MM.1S (cell line): ENCODE results near the gene ABCG4.

Source experiments
- DNase-seq: peaks from one replicate; pipeline ENCODE4 v3.0.0-alpha.2; 2015
- H2AFZ ChIP-seq: fragments of 300-600 bp; sonication (generic); 2 replicates; pipeline ENCODE4 v1.6.0; 2016; ENCODE audit warnings: antibody characterized with exemption, low read length
- H3F3A ChIP-seq: fragments of 300-600 bp; sonication (generic); 2 replicates; pipeline ENCODE4 v1.6.1; 2016; ENCODE audit warnings: mild to moderate bottlenecking, antibody characterized with exemption, low read length, moderate library complexity, mixed read lengths; ENCODE audit not compliant: insufficient read depth
- H3K27ac ChIP-seq: fragments of 300-600 bp; sonication (generic); 2 replicates; pipeline ENCODE4 v1.5.1; 2016; ENCODE audit warnings: mild to moderate bottlenecking, low read length
- H3K27me3 ChIP-seq: fragments of 300-600 bp; sonication (generic); replicated peaks from 2 replicates; pipeline ENCODE4 v1.6.0; 2016; ENCODE audit warnings: low read length; ENCODE audit not compliant: insufficient read depth
- H3K36me3 ChIP-seq: fragments of 300-600 bp; sonication (generic); replicated peaks from 2 replicates; pipeline ENCODE4 v1.6.1; 2016; ENCODE audit warnings: mild to moderate bottlenecking, low read length, mixed read lengths; ENCODE audit not compliant: insufficient read depth
- H3K4me1 ChIP-seq: fragments of 300-600 bp; sonication (generic); 2 replicates; pipeline ENCODE4 v1.6.1; 2016; ENCODE audit warnings: low read length, mixed read lengths
- H3K4me2 ChIP-seq: fragments of 300-600 bp; sonication (generic); 2 replicates; pipeline ENCODE4 v1.6.0; 2016; ENCODE audit warnings: low read depth, low read length
- H3K4me3 ChIP-seq: fragments of 300-600 bp; sonication (generic); 2 replicates; pipeline ENCODE4 v1.5.1; 2016; ENCODE audit warnings: low read length, mixed read lengths
- H3K79me2 ChIP-seq: fragments of 300-600 bp; sonication (generic); 2 replicates; pipeline ENCODE4 v1.6.1; 2016; ENCODE audit warnings: mixed run types, low read length, mixed read lengths
- H3K9ac ChIP-seq: fragments of 300-600 bp; sonication (generic); 2 replicates; pipeline ENCODE4 v1.6.1; 2016; ENCODE audit warnings: low read length, mixed read lengths
- H3K9me2 ChIP-seq: fragments of 300-600 bp; sonication (generic); replicated peaks from 2 replicates; pipeline ENCODE4 v1.6.1; 2016; ENCODE audit warnings: mild to moderate bottlenecking, low read length, mixed read lengths; ENCODE audit not compliant: insufficient read depth
- H3K9me3 ChIP-seq: fragments of 300-600 bp; sonication (generic); replicated peaks from 2 replicates; pipeline ENCODE4 v1.6.1; 2016; ENCODE audit warnings: mild to moderate bottlenecking, low read length, mixed read lengths; ENCODE audit not compliant: insufficient read depth
- H4K20me1 ChIP-seq: fragments of 300-600 bp; sonication (generic); 2 replicates; pipeline ENCODE4 v1.6.1; 2016; ENCODE audit warnings: mild to moderate bottlenecking, low read length, moderate library complexity, mixed read lengths; ENCODE audit not compliant: insufficient read depth
- EZH2 ChIP-seq: fragments of 300-600 bp; sonication (generic); optimal IDR thresholded peaks from 2 replicates; pipeline ENCODE3; 2017; ENCODE audit warnings: low read depth, mild to moderate bottlenecking, antibody characterized with exemption, low read length, mixed read lengths
- EZH2phosphoT487 ChIP-seq: fragments of 300-600 bp; sonication (generic); IDR thresholded peaks from 2 replicates; pipeline ENCODE4 v1.6.1; 2018; ENCODE audit warnings: antibody characterized with exemption, low read length
- TF ChIP-seq, protein P1 (sequence below): fragments of 300-600 bp; sonication (generic); IDR thresholded peaks from 2 replicates; pipeline ENCODE4 v1.5.1; 2016; ENCODE audit warnings: antibody characterized with exemption, low read length, mixed read lengths

Gene ABCG4

DNA sequence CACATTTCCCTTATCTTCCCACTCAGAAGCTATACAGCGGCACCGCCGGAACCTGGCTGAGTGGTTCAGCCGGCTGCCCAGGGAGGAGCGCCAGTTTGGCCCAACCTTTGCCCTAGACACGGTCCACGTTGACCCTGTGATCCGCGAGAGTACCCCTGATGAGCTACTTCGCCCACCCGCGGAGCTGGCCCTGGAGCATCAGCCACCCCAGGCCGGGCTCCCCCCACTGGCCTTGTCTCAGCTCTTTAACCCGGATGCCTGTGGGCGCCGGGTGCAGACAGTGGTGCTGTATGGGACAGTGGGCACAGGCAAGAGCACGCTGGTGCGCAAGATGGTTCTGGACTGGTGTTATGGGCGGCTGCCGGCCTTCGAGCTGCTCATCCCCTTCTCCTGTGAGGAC is 24.6 kb downstream of the ABCG4 start:
- no peaks in the 10 kb centered on the region for H3K79me2 ChIP-seq
- no peak overlapping the region for H3K4me3 ChIP-seq
- H2AFZ ChIP-seq, result no peak overlapping the region
- TF ChIP-seq, protein P1, sequence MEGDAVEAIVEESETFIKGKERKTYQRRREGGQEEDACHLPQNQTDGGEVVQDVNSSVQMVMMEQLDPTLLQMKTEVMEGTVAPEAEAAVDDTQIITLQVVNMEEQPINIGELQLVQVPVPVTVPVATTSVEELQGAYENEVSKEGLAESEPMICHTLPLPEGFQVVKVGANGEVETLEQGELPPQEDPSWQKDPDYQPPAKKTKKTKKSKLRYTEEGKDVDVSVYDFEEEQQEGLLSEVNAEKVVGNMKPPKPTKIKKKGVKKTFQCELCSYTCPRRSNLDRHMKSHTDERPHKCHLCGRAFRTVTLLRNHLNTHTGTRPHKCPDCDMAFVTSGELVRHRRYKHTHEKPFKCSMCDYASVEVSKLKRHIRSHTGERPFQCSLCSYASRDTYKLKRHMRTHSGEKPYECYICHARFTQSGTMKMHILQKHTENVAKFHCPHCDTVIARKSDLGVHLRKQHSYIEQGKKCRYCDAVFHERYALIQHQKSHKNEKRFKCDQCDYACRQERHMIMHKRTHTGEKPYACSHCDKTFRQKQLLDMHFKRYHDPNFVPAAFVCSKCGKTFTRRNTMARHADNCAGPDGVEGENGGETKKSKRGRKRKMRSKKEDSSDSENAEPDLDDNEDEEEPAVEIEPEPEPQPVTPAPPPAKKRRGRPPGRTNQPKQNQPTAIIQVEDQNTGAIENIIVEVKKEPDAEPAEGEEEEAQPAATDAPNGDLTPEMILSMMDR, result no peak
- no peak for TF ChIP-seq EZH2phosphoT487
- no peak for TF ChIP-seq EZH2
- no peak overlapping the region for H3K27ac ChIP-seq
- DNase-seq, result no peak
- no peaks in the 10 kb centered on the region for H3K9me3 ChIP-seq
- peaks cover 9% of the 10 kb centered on the region; the same call in 1 of the 2 replicates for H3K4me1 ChIP-seq
- H3K9me2 ChIP-seq, result no peaks in the 10 kb centered on the region
- no peaks in the 10 kb centered on the region for H3K27me3 ChIP-seq
- no peak overlapping the region for H3K4me2 ChIP-seq
- H3F3A ChIP-seq, result no peaks in the 10 kb centered on the region
- no peaks in the 10 kb centered on the region for H4K20me1 ChIP-seq
- no peaks in the 10 kb centered on the region for H3K36me3 ChIP-seq
- no peak overlapping the region for H3K9ac ChIP-seq

DNA sequence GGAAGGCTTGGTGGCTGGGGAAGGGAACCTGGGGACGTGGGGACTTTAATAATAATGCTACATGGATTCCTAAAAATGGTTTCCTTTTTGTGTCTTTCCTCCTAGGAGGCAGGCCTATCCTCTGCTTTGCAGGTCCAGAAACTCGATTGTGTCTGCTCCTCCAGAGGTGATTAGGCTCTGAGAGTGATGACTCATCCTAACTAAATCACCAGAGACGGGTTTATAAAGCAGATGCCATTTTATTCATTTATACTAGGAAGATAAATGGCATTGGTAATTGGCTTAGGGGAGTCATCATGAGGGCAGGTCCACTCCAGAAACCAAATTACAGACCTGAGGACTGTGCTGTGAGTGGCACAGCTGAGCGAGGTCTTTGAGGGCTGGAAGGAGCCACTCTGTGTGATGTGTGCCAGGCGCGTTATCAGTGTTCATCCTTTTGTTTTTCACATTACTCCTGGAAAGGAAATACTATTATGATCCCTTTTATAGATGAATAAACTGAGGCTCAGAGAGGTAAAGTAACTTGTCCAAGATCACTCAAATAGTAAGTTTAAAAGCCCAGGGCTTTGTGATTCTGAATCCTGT is 26.7 kb downstream of the ABCG4 start:
- Histone ChIP-seq H3K36me3 (no peaks in the 10 kb centered on the region), H3K9me3 (no peaks in the 10 kb centered on the region), H3K9ac (no peak overlapping the region), H3K4me3 (no peak overlapping the region), H3K9me2 (no peaks in the 10 kb centered on the region), H2AFZ (no peak overlapping the region), H3F3A (no peaks in the 10 kb centered on the region), H3K27me3 (no peaks in the 10 kb centered on the region), H4K20me1 (no peaks in the 10 kb centered on the region), H3K79me2 (no peaks in the 10 kb centered on the region), H3K4me2 (no peak overlapping the region), H3K27ac (no peak overlapping the region), H3K4me1 (0 out of 2 replicates have a peak, but pooled peaks cover 4% of the 10 kb centered on the region)
- TF ChIP-seq EZH2, result no peak
- no peak for TF ChIP-seq EZH2phosphoT487
- TF ChIP-seq, protein P1, result no peak
- no peak for DNase-seq

DNA sequence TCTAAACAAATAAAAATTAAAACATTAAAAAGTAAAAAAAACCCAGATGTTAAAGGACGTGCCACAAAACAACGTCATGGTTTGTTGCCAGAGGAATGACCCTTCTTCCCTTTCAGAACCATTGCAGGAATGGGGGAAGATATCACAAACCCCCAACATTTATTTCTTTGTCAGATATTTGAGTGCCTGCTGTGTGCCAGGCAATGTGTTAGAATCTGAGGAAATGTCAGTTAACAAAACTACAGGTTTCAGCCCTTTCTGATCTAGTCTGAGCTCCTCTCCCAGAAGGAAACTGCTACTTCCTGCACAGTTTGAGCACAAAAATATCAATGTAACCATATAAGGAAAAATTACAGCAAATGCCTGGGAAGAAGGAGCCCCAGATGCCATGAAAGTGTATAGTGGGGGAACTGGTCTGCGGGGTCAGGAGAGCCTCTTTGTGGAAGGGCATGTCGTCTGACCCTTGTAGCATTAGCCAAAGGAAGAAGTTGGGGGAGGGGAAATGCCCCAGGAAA is 29.4 kb downstream of the ABCG4 start:
- H3K9me2 ChIP-seq, result no peaks in the 10 kb centered on the region
- no peak overlapping the region for H3K4me2 ChIP-seq
- H2AFZ ChIP-seq, result no peak overlapping the region
- H3K4me1 ChIP-seq, result 0 out of 2 replicates have a peak, but pooled peaks cover 4% of the 10 kb centered on the region
- H3K27me3 ChIP-seq, result no peaks in the 10 kb centered on the region
- H3F3A ChIP-seq, result no peaks in the 10 kb centered on the region
- no peak for TF ChIP-seq EZH2
- TF ChIP-seq, protein P1, result no peak
- no peak for TF ChIP-seq EZH2phosphoT487
- H3K79me2 ChIP-seq, result no peaks in the 10 kb centered on the region
- no peaks in the 10 kb centered on the region for H3K36me3 ChIP-seq
- H3K9me3 ChIP-seq, result no peaks in the 10 kb centered on the region
- DNase-seq, result no peak
- no peak overlapping the region for H3K27ac ChIP-seq
- no peak overlapping the region for H3K9ac ChIP-seq
- H4K20me1 ChIP-seq, result no peaks in the 10 kb centered on the region
- no peak overlapping the region for H3K4me3 ChIP-seq
